Measurements from ENCODE around the gene MRPL58.
A peak's percentile ranks its signal among the peaks of the same experiment; 100 is the strongest.
"Not testable (repeated sequence)": the region's sequence is repeated elsewhere in the genome, so short reads cannot be mapped to it uniquely, and the experiment has no call there.

MRPL58 gene

DNA sequence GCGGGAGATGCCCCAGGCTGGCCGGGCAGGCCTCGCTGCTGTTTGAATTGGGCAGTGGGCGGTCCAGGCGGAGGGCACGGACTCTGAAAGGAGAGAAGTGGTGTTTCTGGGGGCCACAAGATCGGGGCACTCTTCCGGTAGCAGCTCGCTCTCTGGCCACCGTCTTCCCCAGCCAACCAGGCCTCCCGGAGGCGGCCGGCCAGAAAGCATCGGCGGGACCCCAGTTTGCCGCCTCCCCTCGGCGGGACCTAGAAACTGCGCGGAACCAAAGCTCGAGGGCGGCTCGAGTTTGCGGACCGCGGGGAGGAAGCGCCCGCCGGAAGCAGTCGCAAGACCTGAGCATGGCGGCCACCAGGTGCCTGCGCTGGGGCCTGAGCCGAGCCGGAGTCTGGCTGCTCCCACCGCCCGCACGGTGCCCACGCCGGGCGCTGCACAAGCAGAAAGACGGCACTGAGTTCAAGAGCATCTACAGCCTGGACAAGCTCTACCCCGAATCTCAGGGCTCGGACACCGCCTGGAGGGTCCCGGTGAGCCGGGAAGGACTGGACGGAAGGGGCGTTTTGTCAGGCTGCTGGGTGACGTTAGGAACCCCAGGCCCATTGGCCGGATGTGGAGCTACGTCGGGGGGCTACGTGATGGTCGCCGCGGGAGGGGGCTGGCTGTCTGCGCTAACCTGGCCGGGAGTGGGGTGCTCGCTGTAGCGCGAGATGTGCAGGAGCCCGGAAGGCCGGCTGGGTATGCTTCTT, at the start of gene MRPL58:
Gene MRPL58 (plus strand): TSS at position 325 of the 746 bp plus-strand sequence. CDS start 17 bp downstream, at position 342.
- TF ChIP-seq, protein P1, sequence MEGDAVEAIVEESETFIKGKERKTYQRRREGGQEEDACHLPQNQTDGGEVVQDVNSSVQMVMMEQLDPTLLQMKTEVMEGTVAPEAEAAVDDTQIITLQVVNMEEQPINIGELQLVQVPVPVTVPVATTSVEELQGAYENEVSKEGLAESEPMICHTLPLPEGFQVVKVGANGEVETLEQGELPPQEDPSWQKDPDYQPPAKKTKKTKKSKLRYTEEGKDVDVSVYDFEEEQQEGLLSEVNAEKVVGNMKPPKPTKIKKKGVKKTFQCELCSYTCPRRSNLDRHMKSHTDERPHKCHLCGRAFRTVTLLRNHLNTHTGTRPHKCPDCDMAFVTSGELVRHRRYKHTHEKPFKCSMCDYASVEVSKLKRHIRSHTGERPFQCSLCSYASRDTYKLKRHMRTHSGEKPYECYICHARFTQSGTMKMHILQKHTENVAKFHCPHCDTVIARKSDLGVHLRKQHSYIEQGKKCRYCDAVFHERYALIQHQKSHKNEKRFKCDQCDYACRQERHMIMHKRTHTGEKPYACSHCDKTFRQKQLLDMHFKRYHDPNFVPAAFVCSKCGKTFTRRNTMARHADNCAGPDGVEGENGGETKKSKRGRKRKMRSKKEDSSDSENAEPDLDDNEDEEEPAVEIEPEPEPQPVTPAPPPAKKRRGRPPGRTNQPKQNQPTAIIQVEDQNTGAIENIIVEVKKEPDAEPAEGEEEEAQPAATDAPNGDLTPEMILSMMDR (IDR thresholded peaks at IDR 0.05; ENCODE audit: unreplicated experiment in 3 of 3): peak; percentile 57 to 68 (median 65)
- Mint-ChIP-seq H3K27me3 (ENCODE audit: low read depth) (no peaks in the 10 kb centered on the region), H3K27ac (peak within 1 kb of the TSS; percentile 97 to 99 (median 97)), H3K36me3 (ENCODE audit: low read depth) (peaks cover 14% of the 10 kb centered on the region), H3K4me3 (peak within 1 kb of the TSS; percentile 91 to 96 (median 94)), H3K9me3 (no peaks in the 10 kb centered on the region), H3K4me1 (peaks cover 23% of the 10 kb centered on the region)

GRCh38 chr17:74963656-74964055, 48.8 kb upstream of the MRPL58 start:
- no peaks in the 10 kb centered on the region for H3K9me3 Mint-ChIP-seq
- H3K27me3 Mint-ChIP-seq (ENCODE audit: low read depth): peaks cover 24% of the 10 kb centered on the region
- H3K36me3 Mint-ChIP-seq (ENCODE audit: low read depth): no peaks in the 10 kb centered on the region
- no peak overlapping the region for H3K4me3 Mint-ChIP-seq
- no peak overlapping the region for H3K27ac Mint-ChIP-seq
- no peaks in the 10 kb centered on the region for H3K4me1 Mint-ChIP-seq
- TF ChIP-seq, protein P1 (IDR thresholded peaks at IDR 0.05; ENCODE audit: unreplicated experiment in 3 of 3): no peak

- Mint-ChIP-seq H3K27me3 (ENCODE audit: low read depth) (peaks cover 24% of the 10 kb centered on the region), H3K9me3 (no peaks in the 10 kb centered on the region), H3K36me3 (ENCODE audit: low read depth) (no peaks in the 10 kb centered on the region), H3K4me3 (no peak overlapping the region), H3K4me1 (no peaks in the 10 kb centered on the region), H3K27ac (no peak overlapping the region)
- TF ChIP-seq, protein P1 (IDR thresholded peaks at IDR 0.05; ENCODE audit: unreplicated experiment in 3 of 3): no peak
Measured at GRCh38 chr17:74964246-74964761, 48.2 kb upstream of the MRPL58 start.

GRCh38 chr17:74964988-74965622, 47.4 kb upstream of the MRPL58 start:
- TF ChIP-seq, protein P1 (IDR thresholded peaks at IDR 0.05; ENCODE audit: unreplicated experiment in 3 of 3): no peak

DNA sequence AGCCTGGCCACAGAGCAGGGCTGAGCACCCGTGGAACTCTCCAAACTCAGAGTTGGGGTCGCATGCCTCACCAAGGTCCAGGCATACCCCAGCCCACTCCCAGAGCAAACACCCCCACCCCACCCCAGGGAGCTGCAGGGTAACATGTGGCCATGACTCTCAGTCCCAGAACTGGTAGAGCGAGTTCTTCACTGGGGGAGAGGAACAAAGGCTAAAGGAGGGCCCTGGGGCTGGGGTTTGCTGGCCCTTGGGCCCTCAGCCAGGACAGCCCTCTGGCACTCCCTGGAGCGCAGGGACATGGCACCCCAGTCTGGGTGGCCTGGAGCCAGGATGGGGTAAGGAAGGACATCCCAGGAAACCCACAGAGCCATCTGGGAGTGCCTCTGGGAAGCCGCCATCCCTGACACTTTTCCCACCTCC, 44.1 kb upstream of the MRPL58 start:
- Mint-ChIP-seq H3K9me3 (no peaks in the 10 kb centered on the region), H3K27ac (no peak overlapping the region), H3K4me1 (peaks cover 6% of the 10 kb centered on the region), H3K4me3 (no peak overlapping the region), H3K36me3 (ENCODE audit: low read depth) (no peaks in the 10 kb centered on the region), H3K27me3 (ENCODE audit: low read depth) (peaks cover 51% of the 10 kb centered on the region)
- TF ChIP-seq, protein P1 (IDR thresholded peaks at IDR 0.05; ENCODE audit: unreplicated experiment in 3 of 3): no peak

More at GRCh38 chr17:74964988-74965622, 47.4 kb upstream of the MRPL58 start:
- Mint-ChIP-seq H3K4me3 (no peak overlapping the region), H3K27ac (no peak overlapping the region), H3K27me3 (ENCODE audit: low read depth) (peaks cover 22% of the 10 kb centered on the region), H3K4me1 (no peaks in the 10 kb centered on the region), H3K36me3 (ENCODE audit: low read depth) (no peaks in the 10 kb centered on the region), H3K9me3 (no peaks in the 10 kb centered on the region)

GRCh38 chr17:74969501-74969900, 43.0 kb upstream of the MRPL58 start:
- not testable (repeated sequence) for H3K27ac Mint-ChIP-seq; H3K9me3 Mint-ChIP-seq; H3K4me3 Mint-ChIP-seq; H3K4me1 Mint-ChIP-seq; H3K36me3 Mint-ChIP-seq (ENCODE audit: low read depth)
- H3K27me3 Mint-ChIP-seq (ENCODE audit: low read depth): peaks cover 63% of the 10 kb centered on the region
